ENCODE data around the gene RASGRF1. TPM values are rescaled to one million over a fixed set of nuclear protein-coding genes. Genes with fewer than 3 reads are reported as not detected.
"Not testable (repeated sequence)": the region's sequence is repeated elsewhere in the genome, so short reads cannot be mapped to it uniquely, and the experiment has no call there.

The RASGRF1 gene
- polyA plus RNA-seq, 3 donors, result 0.13 to 1.1 (median 0.79) TPM

- no peak overlapping the region for H3K27ac ChIP-seq (ENCODE audit: low read depth, low read length)
- WGBS, 3 donors, result 62 to 87% (median 86%) methylated on average over 11 of the region's 11 CpGs
Observed at GRCh38 chr15:78999636-79000035, 90.9 kb downstream of the RASGRF1 start.

- H3K27ac ChIP-seq (ENCODE audit: low read depth, low read length), result no peak overlapping the region
- WGBS, 3 donors, result 84 to 96% (median 90%) methylated on average over 8 of the region's 8 CpGs
Observed at GRCh38 chr15:78998526-78998925, 92.1 kb downstream of the RASGRF1 start.

GRCh38 chr15:78997981-78998499, 92.5 kb downstream of the RASGRF1 start:
- 80 to 86% (median 84%) methylated on average over 8 of the region's 8 CpGs for whole genome bisulfite sequencing, 3 donors
- no peak overlapping the region for H3K27ac ChIP-seq (ENCODE audit: low read depth, low read length)

- no peak overlapping the region for H3K27ac ChIP-seq (ENCODE audit: low read depth, low read length)
- WGBS, 3 donors, result 92 to 97% (median 95%) methylated on average over 6 of the region's 6 CpGs
Observed at GRCh38 chr15:78996894-78997275, 93.7 kb downstream of the RASGRF1 start.

- no peak overlapping the region for H3K27ac ChIP-seq (ENCODE audit: low read depth, low read length)
- WGBS, 3 donors, result 76 to 83% (median 79%) methylated on average over 22 of the region's 22 CpGs
Observed at GRCh38 chr15:78995921-78996893, 94.4 kb downstream of the RASGRF1 start.

- not testable (repeated sequence) for H3K27ac ChIP-seq (ENCODE audit: low read depth, low read length)
- WGBS, 3 donors, result 77 to 78% (median 77%) methylated on average over 6 of the region's 6 CpGs
Observed at GRCh38 chr15:78995161-78995560, 95.4 kb downstream of the RASGRF1 start.

- H3K27ac ChIP-seq (ENCODE audit: low read depth, low read length), result no peak overlapping the region
Observed at GRCh38 chr15:78993931-78994530, 96.5 kb downstream of the RASGRF1 start.

GRCh38 chr15:78993257-78993930, 97.2 kb downstream of the RASGRF1 start:
- 79 to 94% (median 93%) methylated on average over 4 of the region's 4 CpGs for WGBS, 3 donors
- H3K27ac ChIP-seq (ENCODE audit: low read depth, low read length), result no peak overlapping the region

More at GRCh38 chr15:78993931-78994530, 96.5 kb downstream of the RASGRF1 start:
- 66 to 78% (median 73%) methylated on average over 10 of the region's 10 CpGs for WGBS, 3 donors

- no peak overlapping the region for H3K27ac ChIP-seq (ENCODE audit: low read depth, low read length)
Observed at GRCh38 chr15:78992416-78993256, 97.9 kb downstream of the RASGRF1 start.

GRCh38 chr15:78991879-78992278, 98.7 kb downstream of the RASGRF1 start:
- WGBS, 3 donors, result 88 to 92% (median 91%) methylated on average over 15 of the region's 15 CpGs
- no peak overlapping the region for H3K27ac ChIP-seq (ENCODE audit: low read depth, low read length)

More at GRCh38 chr15:78992416-78993256, 97.9 kb downstream of the RASGRF1 start:
- 73 to 84% (median 77%) methylated on average over 17 of the region's 17 CpGs for WGBS, 3 donors

- WGBS, 3 donors, result 84 to 90% (median 88%) methylated on average over 10 of the region's 10 CpGs
- no peak overlapping the region for H3K27ac ChIP-seq (ENCODE audit: low read depth, low read length)
Observed at GRCh38 chr15:78991476-78991875, 99.1 kb downstream of the RASGRF1 start.

GRCh38 chr15:78990278-78990677, 100.3 kb downstream of the RASGRF1 start:
- 53 to 73% (median 64%) methylated on average over 1 of the region's 1 CpG for WGBS, 3 donors
- no peak overlapping the region for H3K27ac ChIP-seq (ENCODE audit: low read depth, low read length)

- 88 to 93% (median 91%) methylated on average over 9 of the region's 9 CpGs for WGBS, 3 donors
- no peak overlapping the region for H3K27ac ChIP-seq (ENCODE audit: low read depth, low read length)
Observed at GRCh38 chr15:78989701-78990240, 100.8 kb downstream of the RASGRF1 start.

GRCh38 chr15:78988361-78988911, 102.1 kb downstream of the RASGRF1 start:
- no peak overlapping the region for H3K27ac ChIP-seq (ENCODE audit: low read depth, low read length)
- 21 to 42% (median 24%) methylated on average over 7 of the region's 7 CpGs for WGBS, 3 donors

GRCh38 chr15:78987556-78988360, 102.8 kb downstream of the RASGRF1 start:
- WGBS, 3 donors, result 68 to 78% (median 71%) methylated on average over 10 of the region's 10 CpGs
- no peak overlapping the region for H3K27ac ChIP-seq (ENCODE audit: low read depth, low read length)

GRCh38 chr15:78985859-78986475, 104.6 kb downstream of the RASGRF1 start:
- H3K27ac ChIP-seq (ENCODE audit: low read depth, low read length), result no peak overlapping the region
- WGBS, 3 donors, result 72 to 76% (median 73%) methylated on average over 6 of the region's 6 CpGs
